ENCODE measurements around the gene CRISP2. TPM values are rescaled to one million over a fixed set of nuclear protein-coding genes. Genes with fewer than 3 reads are reported as not detected.
A peak's percentile ranks its signal among the peaks of the same experiment; 100 is the strongest.

Gene CRISP2
- total and polyA plus RNA-seq, 9 of the 15 experiments (the other 6 are each of a cell fraction or from before 2014, with no cell fraction given): not detected

DNA sequence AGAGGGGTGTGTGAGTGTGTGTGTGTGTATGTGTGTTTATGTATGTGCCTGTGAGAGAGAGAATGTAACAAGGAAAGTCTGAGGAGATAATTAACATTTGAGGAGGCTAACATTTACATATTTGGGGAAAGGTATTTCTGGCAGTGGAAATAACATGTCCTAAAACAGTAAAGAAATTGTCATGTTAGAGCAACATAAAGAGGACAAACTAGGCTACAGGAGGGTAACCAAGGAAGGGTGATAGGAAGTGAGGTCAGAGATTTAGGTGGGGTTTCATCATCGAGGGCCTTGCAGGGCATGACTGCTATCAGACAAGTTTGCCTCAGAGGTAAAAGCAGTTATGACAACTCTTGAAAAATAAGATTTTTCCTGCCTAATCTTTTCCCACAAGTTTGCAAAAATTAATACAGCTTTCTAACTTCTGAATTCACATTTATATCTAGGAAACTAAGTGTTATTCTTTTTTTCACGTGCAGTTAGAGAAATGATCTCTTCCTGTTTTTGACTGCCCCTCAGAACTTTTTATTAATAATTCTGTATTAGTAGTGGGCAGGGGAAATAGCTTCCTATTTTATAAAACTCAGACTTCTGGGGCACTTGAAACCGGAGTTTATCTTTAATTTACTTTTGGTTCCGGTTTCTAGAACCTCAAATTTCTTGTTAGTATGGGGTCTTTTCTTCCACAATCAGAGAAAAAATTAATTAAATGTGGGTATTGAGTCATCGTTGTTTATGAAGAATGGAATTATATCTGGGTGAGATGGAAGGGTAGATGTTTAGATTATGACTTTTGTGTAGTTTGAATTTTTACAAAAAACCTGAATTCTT, 46.2 kb downstream of the CRISP2 start (continued):
- TF ChIP-seq MGA (IDR thresholded peaks at IDR 0.05) (peak; percentile 41), MIER1 (IDR thresholded peaks at IDR 0.05; ENCODE audit: low read depth) (no peak), ZBED1 (IDR thresholded peaks at IDR 0.05) (no peak), ZC3H4 (CRISPR knock-in tag; IDR thresholded peaks at IDR 0.05; ENCODE audit: borderline replicate concordance) (no peak), ETV1 (tag; conservative IDR thresholded peaks at IDR 0.05; ENCODE audit: low read depth) (0 out of 2 replicates have a peak, but pooled peaks have one; percentile 43), RNF219 (CRISPR knock-in tag; IDR thresholded peaks at IDR 0.05) (no peak), ZNF395 (CRISPR knock-in tag; IDR thresholded peaks at IDR 0.05) (no peak), NR2C2 (CRISPR knock-in tag; IDR thresholded peaks at IDR 0.05) (no peak), NR2C2 (tag; IDR thresholded peaks at IDR 0.05) (peak; percentile 48; the same call in 1 of the 2 replicates), ZNF197 (CRISPR knock-in tag; IDR thresholded peaks at IDR 0.05; ENCODE audit: low read depth) (no peak; the same call in 1 of the 2 replicates), CREB1 (IDR thresholded peaks at IDR 0.05) (0 out of 2 replicates have a peak, but pooled peaks have one; percentile 21), CREB1 (CRISPR knock-in tag; IDR thresholded peaks at IDR 0.05) (no peak)
